8988T (cell line): ENCODE measurements around the gene NEK1.
"Not testable (repeated sequence)": the region's sequence is repeated elsewhere in the genome, so short reads cannot be mapped to it uniquely, and the experiment has no call there.

Experiments
- DNase-seq: peaks from one replicate; pipeline ENCODE4 v3.0.0; 2011

The NEK1 gene

GRCh38 chr4:169601016-169601771 is 11.2 kb downstream of the NEK1 start:
- no peak for DNase-seq

- DNase-seq: no peak
Measured at GRCh38 chr4:169594560-169595195, 17.7 kb downstream of the NEK1 start.

GRCh38 chr4:169593050-169593560 is 19.3 kb downstream of the NEK1 start:
- DNase-seq: no peak

- no peak for DNase-seq
Measured at GRCh38 chr4:169583563-169583962, 28.8 kb downstream of the NEK1 start.

- DNase-seq: no peak
Measured at GRCh38 chr4:169582706-169583105, 29.7 kb downstream of the NEK1 start.

GRCh38 chr4:169582203-169582602 is 30.2 kb downstream of the NEK1 start:
- DNase-seq: no peak

- DNase-seq: no peak
Measured at GRCh38 chr4:169573889-169574288, 38.5 kb downstream of the NEK1 start.

- no peak for DNase-seq
Measured at GRCh38 chr4:169571435-169571834, 40.9 kb downstream of the NEK1 start.

- DNase-seq: not testable (repeated sequence)
Measured at GRCh38 chr4:169571012-169571411, 41.4 kb downstream of the NEK1 start.

- not testable (repeated sequence) for DNase-seq
Measured at GRCh38 chr4:169570266-169570665, 42.1 kb downstream of the NEK1 start.

- DNase-seq: not testable (repeated sequence)
Measured at GRCh38 chr4:169569188-169569587, 43.2 kb downstream of the NEK1 start.

GRCh38 chr4:169567916-169568315 is 44.5 kb downstream of the NEK1 start:
- DNase-seq: no peak

- DNase-seq: no peak
Measured at GRCh38 chr4:169566021-169566818, 46.2 kb downstream of the NEK1 start.

GRCh38 chr4:169565606-169566005 is 46.8 kb downstream of the NEK1 start:
- DNase-seq: no peak

- DNase-seq: no peak
Measured at GRCh38 chr4:169557061-169557636, 55.2 kb downstream of the NEK1 start.

- DNase-seq: not testable (repeated sequence)
Measured at GRCh38 chr4:169546548-169546947, 65.8 kb downstream of the NEK1 start.

- DNase-seq: no peak
Measured at GRCh38 chr4:169540774-169541173, 71.6 kb downstream of the NEK1 start.

- no peak for DNase-seq
Measured at GRCh38 chr4:169530048-169530447, 82.3 kb downstream of the NEK1 start.

- DNase-seq: no peak
Measured at GRCh38 chr4:169523796-169524195, 88.6 kb downstream of the NEK1 start.

- DNase-seq: no peak
Measured at GRCh38 chr4:169510617-169511016, 101.8 kb downstream of the NEK1 start.

GRCh38 chr4:169506903-169507302 is 105.5 kb downstream of the NEK1 start:
- no peak for DNase-seq

- not testable (repeated sequence) for DNase-seq
Measured at GRCh38 chr4:169499907-169500306, 112.5 kb downstream of the NEK1 start.

- DNase-seq: not testable (repeated sequence)
Measured at GRCh38 chr4:169494234-169494633, 118.1 kb downstream of the NEK1 start.
